NCI-H226 (cell line): ENCODE measurements around the gene EPC1.
A peak's percentile ranks its signal among the peaks of the same experiment; 100 is the strongest.
"Not testable (repeated sequence)": the region's sequence is repeated elsewhere in the genome, so short reads cannot be mapped to it uniquely, and the experiment has no call there.

Experiments used
- DNase-seq: peaks from one replicate; pipeline ENCODE4 v3.0.0-alpha.2; 2015

Gene EPC1

DNA sequence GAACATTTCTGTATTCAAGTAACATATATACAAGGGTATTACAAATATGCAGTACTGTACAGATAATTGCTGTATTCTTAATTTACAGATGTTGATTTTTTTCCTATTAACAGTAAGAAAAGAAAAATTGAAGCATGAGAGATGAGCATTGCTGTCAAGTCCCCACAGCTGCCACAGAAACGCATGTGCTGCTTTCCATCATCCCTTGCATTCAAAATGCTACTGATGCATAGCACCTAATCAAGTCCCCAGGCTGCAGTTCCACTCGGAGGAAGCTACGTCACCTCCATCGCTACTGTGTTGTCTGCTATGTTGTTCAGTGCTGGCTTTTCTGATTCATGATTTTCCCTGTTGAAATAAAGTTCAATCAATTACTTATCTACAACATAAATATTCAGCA is 78.2 kb downstream of the EPC1 start:
- DNase-seq, result no peak

DNA sequence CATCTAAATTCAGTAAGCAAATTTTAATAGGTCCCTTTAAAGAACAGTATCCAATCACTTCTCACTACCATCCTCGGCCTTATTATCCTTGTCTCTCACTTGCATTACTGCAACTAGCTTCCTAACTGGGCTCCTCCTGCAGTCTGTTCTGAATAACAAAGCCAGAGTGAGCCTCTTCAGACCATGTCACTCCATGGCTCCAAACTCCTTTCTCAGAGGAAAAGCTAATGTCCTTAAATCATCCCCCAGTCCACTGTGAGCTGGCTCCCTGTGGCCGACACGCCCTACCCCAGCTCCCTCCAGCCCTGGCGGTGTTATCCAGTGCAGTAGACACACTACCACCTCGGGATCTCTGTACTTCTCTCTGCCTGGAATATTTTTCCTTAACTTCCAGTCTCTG is 80.0 kb downstream of the EPC1 start:
- no peak for DNase-seq

DNA sequence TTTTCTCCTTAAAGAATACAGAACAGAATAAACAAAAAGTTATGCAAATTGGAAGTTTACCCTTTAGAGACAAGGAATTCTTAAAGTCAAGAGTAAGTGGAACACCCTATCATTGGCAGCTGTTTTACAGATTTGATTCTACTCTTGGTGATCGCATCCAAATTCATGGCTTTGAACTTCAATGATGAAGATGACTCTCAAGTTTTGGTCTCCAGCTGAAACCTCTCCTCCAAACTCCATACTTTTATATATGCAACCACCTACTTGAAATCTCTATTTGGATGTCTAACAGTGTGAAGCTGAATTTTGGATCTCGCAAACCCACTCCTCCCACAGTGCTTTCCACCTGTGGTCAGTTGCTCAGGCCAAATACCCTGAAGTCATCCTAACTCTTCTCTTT is 80.4 kb downstream of the EPC1 start:
- no peak for DNase-seq

DNA sequence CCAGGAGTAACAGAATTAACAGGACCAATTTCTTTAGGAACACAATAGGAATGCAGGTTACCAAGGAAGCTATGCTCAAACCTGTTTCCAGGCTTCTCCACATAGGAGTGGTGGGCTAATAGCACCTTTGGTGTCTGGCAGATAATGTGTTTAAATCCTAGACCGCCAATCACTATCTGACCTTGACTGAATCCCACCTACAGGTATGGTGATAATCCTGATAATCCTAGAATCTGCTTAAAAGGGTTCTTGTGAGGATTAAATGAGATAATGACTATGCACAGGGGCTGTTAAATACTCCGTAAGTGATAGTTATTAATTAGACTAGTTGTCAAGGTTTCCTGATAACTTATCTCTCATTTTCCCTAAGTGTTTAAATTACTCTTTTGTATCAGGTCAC is 81.2 kb downstream of the EPC1 start:
- DNase-seq, result no peak

DNA sequence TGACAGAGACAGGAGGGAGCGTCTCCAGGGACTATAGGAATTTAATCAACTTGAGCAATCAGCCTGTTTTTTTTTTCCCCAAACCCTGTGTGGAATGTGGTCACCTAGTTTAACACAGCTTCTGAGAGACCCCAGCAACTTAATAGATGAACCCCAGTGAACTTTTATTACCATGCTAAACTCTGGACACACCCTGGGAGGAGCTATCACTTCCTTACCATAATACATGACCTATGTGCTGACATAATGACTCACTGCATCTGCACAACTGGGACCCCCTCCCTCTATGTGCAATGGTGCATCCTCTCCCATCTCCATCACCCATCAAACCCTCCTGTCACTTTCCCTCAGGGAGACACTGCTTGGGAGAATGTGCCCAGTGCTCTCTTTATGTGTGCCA is 83.7 kb downstream of the EPC1 start:
- no peak for DNase-seq

DNA sequence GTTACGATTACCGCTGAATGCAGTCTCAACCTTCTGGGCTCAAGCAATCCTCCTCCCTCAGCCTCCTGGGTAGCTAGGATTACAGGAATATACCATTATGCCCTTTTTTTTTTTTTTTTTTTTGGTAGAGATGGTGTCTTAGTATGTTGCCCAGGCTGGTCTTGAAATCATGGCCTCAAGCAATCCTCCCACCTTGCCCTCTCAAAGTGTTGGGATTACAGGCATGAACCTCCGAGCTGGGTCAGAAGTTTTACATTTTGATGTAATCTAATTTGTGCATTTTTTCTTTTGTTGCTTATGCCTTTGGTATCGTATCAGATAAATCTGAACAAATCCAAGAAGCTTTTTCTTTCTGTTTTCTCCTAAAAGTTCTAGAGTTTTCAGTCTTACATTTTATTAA is 87.4 kb downstream of the EPC1 start:
- DNase-seq, result no peak

DNA sequence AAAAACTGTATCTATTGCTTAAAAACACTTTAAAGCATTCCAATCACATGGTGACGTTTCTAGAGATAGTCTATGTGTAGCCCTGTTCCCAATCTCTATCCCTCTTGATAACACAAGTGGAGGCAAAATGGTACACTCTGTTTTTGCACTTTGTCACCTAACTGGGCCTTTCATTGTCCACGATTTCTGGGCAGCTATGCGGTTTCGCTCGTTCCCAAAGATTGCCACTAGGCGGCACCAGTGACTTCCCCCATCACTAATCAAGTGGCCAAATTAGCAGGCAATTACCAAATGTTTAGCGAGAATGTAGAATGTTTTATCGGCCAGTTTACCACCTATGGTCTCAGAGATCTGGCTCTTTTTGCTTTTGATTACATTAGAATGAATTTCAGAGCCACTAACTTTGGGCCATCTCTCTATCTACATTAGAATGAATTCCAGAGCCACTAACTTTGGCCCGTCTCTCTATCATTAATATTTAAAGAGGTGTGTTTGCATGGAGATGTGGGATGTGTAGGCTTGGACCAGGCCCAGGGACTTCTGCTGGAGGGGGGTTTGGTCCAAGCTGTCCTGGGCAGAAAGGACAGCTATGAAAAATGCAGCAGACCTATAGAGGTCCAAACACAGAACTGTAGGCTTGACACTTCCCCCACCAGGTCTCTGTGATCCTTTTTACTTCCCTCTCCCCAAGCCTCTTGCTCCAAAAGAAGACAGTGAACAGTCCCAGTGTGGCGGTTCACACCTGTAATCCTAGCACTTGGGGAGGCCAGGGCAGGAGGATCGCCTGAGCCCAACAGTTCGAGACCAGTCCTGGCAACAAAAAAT is 90.1 kb downstream of the EPC1 start:
- DNase-seq, result no peak

DNA sequence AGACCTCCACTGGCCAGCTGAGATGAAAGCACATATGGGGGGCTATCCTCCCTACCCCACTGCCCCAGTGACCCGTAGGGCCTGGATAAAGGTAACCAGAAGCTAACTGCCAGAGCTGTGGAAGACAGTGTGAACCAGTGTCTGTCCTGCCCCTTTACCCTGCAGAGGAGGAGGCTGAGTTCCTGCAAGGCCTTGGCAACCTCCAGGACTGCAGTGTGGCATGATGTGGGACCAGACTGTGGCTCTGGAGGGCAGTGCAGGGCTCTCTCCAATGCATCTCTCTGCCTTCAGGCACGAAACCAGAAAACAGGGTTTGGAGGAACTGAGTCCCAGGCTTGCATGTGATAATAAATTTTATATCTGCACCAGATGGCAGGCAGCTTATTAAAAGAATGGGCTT is 93.1 kb downstream of the EPC1 start:
- no peak for DNase-seq

DNA sequence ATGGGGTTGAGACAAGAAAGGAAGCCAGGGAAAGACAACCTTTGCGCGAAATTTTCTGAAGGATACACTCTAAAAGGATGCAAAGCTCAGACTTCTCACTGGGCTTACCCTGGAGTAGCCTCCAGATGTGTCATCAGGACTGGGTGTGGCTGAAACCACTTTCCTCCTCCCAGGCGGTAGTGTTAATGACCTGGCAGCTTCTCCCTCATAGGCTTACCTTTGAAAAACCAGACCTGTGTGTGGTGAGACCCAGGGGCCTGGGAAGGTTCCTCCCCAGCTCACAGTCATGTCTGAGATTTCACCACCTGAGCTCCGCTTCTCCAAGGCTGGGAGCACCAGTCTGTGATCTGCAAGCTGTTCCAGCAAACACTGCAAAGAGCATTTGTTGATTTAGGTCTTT is 93.7 kb downstream of the EPC1 start:
- DNase-seq, result peak; percentile 53

DNA sequence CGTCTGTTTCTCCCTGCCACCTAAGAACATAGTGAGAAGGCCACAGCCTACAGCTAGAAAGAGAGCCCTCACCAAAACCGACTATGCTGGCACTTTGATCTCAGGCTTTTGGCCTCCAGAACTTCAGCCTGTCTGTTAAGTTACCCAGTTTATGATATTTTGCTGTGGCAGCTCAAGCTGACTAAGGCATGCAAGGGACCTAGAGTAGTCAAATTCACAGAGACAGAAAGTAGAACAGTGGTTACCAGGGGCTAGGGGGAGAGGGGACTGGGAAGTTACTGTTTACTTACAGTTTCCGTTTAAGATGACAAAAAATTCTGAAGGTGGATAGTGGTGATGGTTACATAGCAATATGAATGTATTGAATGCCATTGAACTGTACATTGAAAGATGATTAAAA is 96.5 kb downstream of the EPC1 start:
- not testable (repeated sequence) for DNase-seq

DNA sequence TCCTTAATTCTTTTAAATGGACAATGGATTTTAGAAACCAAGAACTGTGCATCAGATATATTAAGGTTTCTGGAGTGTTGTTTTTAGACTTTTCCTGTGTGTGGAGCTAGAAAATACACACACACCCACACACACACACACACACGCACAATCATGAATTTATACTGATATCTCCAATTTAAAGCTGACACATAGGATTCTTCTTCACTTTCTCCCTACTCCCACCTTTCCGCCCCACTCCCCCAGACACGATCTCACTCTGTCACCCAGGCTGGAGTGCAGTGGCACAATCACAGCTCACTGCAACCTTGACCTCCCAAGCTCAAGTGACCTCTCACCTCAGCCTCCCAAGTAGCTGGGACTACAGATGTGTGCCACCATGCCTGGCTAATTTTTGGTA is 100.3 kb downstream of the EPC1 start:
- DNase-seq, result no peak

DNA sequence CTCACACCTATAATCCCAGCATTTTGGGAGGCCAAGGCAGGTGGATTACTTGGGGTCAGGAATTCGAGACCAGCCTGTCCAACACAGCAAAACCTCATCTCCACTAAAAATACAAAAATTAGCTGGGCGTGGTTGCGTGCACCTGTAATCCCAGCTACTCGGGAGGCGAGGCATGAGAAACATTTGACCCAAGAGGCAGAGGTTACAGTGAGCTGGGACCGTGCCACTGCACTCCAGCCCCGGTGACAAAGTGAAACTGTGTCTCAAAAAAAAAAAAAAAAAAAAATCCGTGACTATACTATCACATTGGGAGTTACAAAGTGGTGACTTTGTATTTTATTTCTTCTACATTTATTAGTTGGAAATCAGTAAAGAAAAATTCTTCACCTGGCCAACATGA is 101.2 kb downstream of the EPC1 start:
- DNase-seq, result no peak

DNA sequence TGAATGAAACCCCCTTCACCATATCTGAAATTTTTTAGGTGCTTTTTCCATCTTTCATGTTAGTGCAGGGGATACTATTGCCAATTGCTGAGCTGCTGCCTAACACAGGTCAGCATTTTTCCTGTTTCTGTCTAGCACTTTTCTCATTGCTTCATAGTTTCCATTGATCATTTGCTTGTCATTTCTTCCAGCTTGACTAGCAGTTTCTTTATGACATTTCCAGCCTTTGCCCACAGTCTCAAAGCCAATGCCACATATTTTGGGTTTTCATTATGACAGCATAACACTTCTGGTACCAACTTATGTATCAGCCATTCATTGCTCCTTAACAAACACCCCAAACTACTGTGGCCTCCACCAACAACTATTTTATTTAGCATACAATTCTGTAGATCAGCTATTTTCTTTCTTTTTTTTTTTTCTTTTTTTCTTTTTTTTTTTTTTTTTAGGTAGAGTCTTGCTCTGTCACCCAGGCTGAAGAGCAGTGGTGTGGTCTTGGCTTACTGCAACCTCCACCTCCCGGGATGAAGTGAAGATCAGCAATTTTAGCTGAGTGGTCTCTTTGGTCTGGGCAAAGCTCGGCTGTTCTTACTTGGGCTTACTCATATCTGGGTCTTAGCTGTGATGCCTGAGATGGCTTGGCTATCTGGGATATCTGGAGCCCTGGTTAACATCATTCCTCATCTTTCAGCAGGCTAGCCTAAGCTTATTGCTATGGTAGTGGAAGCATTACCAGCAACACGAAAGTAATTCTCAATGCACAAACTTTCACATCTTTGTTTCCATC is 102.3 kb downstream of the EPC1 start:
- no peak for DNase-seq

DNA sequence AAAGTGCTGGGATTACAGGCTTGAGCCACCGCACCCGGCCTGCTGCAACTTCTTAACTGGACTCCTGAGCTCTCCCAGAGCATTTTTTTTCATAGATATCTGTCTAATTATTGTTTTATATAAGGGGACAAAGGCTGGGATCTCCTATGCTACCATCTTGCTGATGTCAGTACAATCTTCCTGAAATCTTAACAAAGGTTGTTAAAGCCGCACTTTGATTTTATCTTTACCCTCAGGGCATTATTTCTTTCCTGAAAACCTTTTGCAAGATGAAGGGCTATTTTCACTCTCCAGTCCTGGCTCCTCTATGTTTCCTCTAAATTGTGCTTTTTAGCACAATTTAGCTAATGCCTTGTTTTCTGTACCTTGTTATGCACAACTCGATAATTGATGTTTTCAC is 102.9 kb downstream of the EPC1 start:
- no peak for DNase-seq

DNA sequence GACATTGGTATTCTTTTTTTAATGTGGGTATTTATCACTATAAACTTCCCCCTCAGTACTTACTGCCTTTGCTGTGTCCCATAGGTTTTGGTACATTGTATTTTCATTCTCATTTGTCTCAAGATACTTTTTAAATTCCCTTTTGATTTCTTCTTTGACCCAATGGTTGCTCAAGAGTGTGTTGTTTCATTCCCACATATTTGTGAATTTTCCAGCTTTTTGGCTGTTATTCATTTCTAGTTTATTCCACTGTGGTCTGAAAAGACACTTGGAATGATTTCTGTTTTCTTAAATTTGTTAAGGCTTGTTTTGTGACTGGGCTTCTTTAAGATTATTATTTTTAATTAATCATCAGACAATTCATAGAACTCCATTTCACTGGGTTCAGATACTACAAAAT is 105.0 kb downstream of the EPC1 start:
- DNase-seq, result no peak

DNA sequence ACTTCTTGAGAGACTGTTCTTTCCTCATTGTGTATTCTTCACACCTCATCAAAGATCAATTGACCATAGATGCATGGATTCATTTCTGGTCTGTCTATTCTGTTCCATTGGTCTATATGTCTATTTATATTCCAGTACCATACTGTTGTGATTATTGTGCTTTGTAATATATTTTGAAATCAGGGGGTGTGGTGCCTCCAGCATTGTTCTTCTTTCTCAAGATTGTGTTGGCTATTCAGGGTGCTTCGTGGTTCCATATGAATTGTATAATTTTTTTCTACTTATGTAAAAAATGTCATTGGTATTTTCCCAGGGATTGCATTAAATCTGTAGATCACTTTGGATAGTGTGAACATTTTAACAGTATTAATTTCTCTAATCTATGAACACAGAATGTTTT is 106.5 kb downstream of the EPC1 start:
- DNase-seq, result no peak

DNA sequence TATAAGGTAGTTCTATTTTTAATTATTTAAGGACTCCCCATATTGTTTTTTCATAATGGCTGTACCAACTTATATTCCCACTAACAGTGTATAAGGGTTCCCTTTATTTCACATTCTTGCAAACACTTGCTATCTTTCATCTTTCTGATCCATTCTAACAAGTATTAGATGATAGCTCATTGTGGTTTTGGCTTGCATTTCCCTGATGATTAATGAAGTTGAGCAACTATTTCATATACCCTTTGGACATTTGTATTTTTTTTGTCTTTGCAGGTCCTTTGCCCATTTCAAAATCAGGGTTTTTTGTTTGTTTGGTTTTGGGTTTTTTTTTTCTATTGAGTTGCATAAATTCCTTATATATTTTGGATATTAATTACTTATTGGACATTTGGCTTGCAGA is 107.2 kb downstream of the EPC1 start:
- DNase-seq, result peak; percentile 58

DNA sequence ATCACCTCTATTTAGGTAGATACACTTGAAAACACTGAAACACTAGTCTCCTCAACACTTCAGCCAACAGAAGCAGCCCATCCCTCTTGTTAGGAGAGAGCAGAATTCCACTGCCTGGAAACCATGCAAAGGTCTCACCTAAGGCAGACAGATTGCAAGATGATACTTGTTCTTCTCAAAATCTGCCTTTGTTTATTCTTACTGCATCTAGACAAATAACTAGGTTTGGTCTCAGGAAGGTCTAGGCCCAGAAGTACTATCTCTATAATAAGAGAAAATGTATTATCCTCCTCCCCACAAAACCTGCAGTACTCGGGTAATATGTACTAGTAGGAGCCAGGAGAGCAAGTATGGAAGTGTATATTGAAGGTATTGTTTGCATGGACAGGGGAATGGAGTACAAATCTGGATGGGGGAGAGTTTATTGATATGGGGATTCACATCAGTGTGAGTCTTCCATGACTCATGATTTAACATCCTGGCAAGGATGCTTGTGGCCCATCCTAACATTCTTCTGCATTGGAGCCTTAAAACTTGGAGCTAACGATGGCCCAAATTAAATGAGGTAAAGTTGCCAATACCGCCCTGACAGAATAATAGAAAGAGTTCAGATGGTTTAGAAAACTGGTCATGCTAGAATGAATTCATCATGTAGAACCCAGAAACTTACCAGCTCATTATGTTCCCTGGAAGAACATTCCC is 109.2 kb downstream of the EPC1 start:
- DNase-seq, result peak; percentile 8

DNA sequence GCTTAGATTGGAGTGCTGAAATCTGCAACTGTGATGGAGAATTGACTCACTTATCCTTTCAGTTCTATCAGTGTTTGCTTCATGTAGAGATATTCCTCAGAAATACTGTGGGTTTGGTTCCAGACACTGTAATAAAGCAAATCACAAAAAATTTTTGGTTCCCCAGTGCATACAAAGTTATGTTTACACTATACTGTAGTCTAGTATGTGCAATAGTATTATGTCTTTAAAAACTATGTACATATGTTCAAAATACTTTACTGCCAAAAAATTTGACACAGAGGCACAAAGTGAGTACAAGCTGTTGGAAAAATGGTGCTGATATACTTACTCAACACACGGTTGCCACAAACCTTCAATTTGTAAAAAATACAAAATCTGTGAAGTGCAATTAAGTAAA is 112.5 kb downstream of the EPC1 start:
- no peak for DNase-seq

DNA sequence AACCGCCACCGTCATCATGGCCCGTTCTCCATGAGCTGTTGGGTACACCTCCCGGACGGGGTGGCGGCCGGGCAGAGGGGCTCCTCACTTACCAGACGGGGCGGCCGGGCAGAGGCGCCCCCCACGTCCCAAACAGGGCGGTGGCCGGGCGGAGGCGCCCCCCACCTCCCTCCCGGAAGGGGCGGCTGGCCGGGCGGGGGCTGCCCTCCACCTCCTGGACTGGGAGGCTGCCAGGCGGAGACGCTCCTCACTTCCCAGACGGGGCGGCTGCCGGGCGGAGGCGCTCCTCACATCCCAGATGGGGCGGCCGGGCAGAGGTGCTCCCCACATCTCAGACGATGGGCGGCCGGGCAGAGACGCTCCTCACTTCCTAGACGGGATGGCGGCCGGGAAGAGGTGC is 113.6 kb downstream of the EPC1 start:
- not testable (repeated sequence) for DNase-seq

DNA sequence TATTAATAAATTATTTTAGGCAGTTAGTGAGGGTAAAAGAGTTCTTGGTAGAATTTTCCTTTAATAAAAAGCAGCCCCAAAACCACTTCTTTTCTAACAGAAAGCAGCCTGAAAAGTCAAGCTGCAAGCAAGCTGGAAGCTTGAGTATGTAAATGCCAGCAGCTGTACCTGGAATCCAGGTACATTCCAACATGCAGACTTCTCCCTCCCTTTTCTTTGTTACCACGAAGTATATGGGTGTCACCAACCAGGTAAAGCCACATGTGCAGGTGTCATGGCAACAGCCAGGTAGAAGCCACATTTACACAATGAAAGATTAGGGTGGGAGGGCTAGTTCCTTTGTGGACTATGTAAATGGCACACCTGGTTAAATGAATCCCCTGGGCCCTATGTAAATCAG is 114.6 kb downstream of the EPC1 start:
- no peak for DNase-seq

DNA sequence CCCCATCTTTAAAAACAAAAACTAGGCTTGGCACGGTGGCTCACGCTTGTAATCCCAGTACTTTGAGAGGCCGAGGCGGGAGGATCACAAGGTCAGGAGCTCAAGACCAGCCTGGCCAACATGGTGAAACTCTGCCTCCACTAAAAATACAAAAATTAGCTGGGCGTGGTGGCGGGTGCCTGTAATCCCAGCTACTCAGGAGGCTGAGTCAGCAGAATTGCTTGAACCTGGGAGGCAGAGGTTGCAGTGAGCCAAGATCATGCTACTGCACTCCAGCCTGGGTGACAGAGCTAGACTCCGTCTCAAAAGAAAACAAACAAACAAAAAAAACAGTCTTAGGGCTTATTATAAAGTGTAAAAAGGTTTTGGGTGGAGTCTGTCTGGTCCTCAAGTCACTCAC is 117.2 kb downstream of the EPC1 start:
- DNase-seq, result not testable (repeated sequence)

DNA sequence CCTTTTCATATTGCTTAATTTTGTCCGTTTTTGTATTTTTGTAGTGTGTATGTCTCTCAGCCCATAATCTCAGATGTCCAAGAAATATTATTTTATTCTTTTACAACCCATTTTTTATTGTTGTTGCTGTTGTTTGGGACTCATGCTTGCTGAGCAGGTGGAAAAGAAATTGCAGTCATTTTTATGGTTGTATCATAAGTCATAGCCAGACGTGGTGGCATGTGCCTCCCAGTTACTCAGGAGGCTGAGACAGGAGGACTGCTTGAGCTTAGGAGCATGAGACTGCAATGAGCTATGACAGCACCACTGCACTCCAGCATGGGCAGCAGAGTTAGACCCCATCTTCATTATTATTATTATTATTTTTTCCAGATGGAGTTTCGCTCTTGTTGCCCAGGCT is 117.8 kb downstream of the EPC1 start:
- no peak for DNase-seq

DNA sequence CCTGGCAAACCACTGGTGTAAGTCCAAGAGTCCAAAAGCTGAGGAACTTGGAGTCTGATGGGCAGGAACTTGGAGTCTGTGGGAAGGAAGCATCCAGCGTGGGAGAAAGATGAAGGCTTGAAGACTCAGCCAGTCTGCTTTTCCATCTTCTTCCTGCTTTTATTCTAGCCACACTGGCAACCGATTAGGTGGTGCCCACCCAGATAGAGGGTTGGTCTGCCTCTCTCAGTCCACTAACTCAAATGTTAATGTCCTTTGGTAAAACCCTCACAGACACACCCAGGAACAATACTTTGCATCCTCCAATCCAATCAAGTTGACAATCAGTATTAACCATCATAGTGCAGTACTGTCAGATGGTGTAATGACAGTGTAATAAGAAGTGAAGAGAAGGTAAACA is 119.2 kb downstream of the EPC1 start:
- no peak for DNase-seq
